ENCODE measurements around the gene PRKCB. TPM values are rescaled to one million over a fixed set of nuclear protein-coding genes. Genes with fewer than 3 reads are reported as not detected.

PRKCB gene
- total RNA-seq, 1 donor from 2014 or later = 3.2 TPM

DNA sequence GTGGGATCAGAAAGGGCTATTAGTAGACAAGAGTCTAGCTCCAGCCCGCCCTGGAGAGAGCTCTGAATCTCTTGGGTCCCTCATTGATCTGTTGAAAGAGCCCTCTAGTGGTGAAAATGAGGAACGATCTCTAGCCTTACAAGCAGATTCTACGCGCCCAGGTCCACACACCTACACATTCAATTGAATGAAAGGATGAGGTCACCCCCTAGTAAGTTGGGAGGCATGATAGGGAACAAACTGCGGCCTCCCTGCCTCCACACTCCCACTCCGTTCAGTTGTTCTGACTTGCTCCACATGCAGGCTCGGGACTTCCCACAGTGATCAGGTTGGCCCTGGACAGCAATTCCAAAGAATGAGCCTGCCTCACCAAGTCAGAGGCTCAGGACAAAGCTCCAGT, 417.4 kb downstream of the PRKCB start:
- no peak for DNase-seq

DNA sequence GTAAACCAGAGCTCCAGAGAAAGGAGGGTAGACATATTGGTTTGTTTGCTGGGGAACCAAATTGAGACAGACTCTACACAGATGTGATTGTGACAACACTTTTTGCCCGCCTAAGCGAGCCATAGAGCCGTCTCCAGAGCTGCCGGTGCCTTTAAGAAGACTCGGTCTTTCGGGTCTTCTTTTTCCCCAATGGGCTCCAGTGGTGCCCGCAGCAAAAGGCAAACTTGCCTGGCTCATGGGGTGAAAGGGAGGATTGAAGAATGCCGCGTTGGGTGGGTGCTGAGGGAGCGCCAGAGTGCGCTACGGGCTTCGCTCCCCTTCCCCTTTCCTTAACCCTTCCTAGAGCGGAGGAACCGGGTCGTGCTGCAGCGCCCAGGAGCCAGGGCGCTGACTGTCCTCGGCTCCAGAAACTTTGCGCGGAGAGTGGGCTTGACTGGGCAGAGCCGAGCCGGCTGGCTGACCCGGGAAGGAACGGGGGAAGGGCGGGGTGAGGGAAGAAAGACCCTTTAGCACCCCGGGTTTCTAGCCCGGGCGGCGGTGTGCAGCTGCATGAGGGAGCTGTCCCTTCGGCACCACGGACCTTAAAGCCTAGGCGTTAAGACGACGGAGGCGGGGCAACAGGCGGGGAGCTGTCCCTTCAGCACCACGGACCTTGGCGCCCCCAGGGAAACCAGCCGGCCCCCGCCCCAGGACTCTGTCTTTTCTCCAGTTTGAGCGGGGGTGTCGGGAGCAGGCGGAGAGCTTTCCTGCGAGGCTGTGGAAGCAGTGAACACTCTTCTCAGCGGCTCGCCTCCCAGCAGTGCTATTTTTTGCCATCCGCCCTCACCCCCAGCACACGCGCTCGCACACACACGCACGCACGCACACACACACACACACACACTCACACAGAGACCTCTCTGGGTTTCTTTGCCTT, 419.9 kb downstream of the PRKCB start, which contains the start of gene CACNG3:
CACNG3 (plus strand) TSS at position 880 of the 916 bp plus-strand sequence. CDS start 420 bp downstream, outside the sequence.
- DNase-seq = no peak

GRCh38 chr16:24257958-24258357, 422.2 kb downstream of the PRKCB start:
- no peak for DNase-seq

- no peak for DNase-seq
These were observed 423.0 kb downstream of the PRKCB start for GRCh38 chr16:24258791-24259190.

DNA sequence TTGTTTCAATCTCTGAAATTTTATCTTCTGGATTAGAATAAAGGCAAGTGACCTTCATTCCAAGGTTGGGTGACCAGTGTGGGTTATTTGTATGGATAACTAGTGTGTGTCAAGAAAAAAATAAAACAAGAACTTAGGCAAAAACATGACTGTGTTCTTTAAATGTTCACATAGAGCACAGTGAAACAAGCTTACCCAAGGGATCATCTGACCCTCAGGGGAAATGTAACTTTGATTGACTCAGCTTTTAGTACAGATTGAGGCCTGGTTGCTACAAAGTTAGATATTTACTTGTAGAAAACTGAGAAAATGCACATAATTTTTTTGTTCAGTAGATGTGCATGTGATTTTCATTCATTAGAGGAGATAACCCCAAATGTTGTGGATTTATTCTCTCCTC, 427.0 kb downstream of the PRKCB start:
- DNase-seq = no peak

Small RNA genes within 50 kb of the gene (small RNA-seq; reads per million reads assigned to genes)
- not detected for gene MIR1273H (ENCODE audit: low replicate concordance)

Other genes with a start within 250 kb of the PRKCB start
- 74.9 TPM for gene NDUFAB1, start 239.7 kb upstream of the PRKCB start, total RNA-seq
- gene PALB2, start 194.7 kb upstream of the PRKCB start, total RNA-seq = 7.4 TPM
- gene DCTN5, start 194.5 kb upstream of the PRKCB start, total RNA-seq = 25.4 TPM
- 5.1 TPM for gene PLK1, start 157.1 kb upstream of the PRKCB start, total RNA-seq
- gene ERN2, start 122.8 kb upstream of the PRKCB start, total RNA-seq = not detected
- gene CHP2, start 81.0 kb upstream of the PRKCB start, total RNA-seq = 5.1 TPM

Measured in skin of body (tissue), 3 donors.